NCI-H524 (cell line): ENCODE data around the gene SERINC1.

Experiments used
- DNase-seq, 2 experiments: peaks; one replicate each; lab custom pipeline; 2025; lab: John Stamatoyannopoulos, UW

SERINC1 gene

GRCh38 chr6:122432816-122433215, 38.8 kb downstream of the SERINC1 start:
- no peak for DNase-seq

GRCh38 chr6:122431780-122432179, 39.8 kb downstream of the SERINC1 start:
- DNase-seq: no peak

- no peak for DNase-seq
These were observed 42.3 kb downstream of the SERINC1 start for GRCh38 chr6:122429323-122429722.

GRCh38 chr6:122428781-122429180, 42.8 kb downstream of the SERINC1 start:
- no peak for DNase-seq

- DNase-seq: no peak
These were observed 45.0 kb downstream of the SERINC1 start for GRCh38 chr6:122426597-122426996.

GRCh38 chr6:122423734-122424133, 47.9 kb downstream of the SERINC1 start:
- DNase-seq: no peak

GRCh38 chr6:122422614-122423267, 48.9 kb downstream of the SERINC1 start:
- DNase-seq: no peak

- DNase-seq: no peak
These were observed 49.6 kb downstream of the SERINC1 start for GRCh38 chr6:122422003-122422402.

- DNase-seq: no peak
These were observed 54.8 kb downstream of the SERINC1 start for GRCh38 chr6:122416825-122417224.

- no peak for DNase-seq
These were observed 59.6 kb downstream of the SERINC1 start for GRCh38 chr6:122412001-122412400.

GRCh38 chr6:122408702-122409458, 62.7 kb downstream of the SERINC1 start:
- DNase-seq: no peak

- DNase-seq: no peak
These were observed 63.4 kb downstream of the SERINC1 start for GRCh38 chr6:122408240-122408639.

GRCh38 chr6:122407712-122408111, 63.9 kb downstream of the SERINC1 start:
- no peak for DNase-seq

- DNase-seq: no peak
These were observed 65.4 kb downstream of the SERINC1 start for GRCh38 chr6:122406187-122406586.

GRCh38 chr6:122405417-122405816, 66.2 kb downstream of the SERINC1 start:
- no peak for DNase-seq

GRCh38 chr6:122404444-122404843, 67.2 kb downstream of the SERINC1 start:
- DNase-seq: no peak

- DNase-seq: no peak
These were observed 70.5 kb downstream of the SERINC1 start for GRCh38 chr6:122401104-122401503.

GRCh38 chr6:122400462-122401089, 71.0 kb downstream of the SERINC1 start:
- DNase-seq: no peak

- DNase-seq: peak; percentile 7 to 29
These were observed 71.5 kb downstream of the SERINC1 start for GRCh38 chr6:122400121-122400450.

GRCh38 chr6:122399348-122400120, 72.1 kb downstream of the SERINC1 start, which contains the start of gene HSF2:
HSF2 (plus strand) TSS chr6:122399652; CDS start chr6:122399738, 86 bp downstream.
- peak; percentile 89 to 97 for DNase-seq

GRCh38 chr6:122399055-122399347, 72.6 kb downstream of the SERINC1 start:
- DNase-seq: no peak

- no peak for DNase-seq
These were observed 77.6 kb downstream of the SERINC1 start for GRCh38 chr6:122394016-122394415.
